GM19328 (cell line): Measurements from ENCODE around the gene CABP7.
"Not testable (repeated sequence)": the region's sequence is repeated elsewhere in the genome, so short reads cannot be mapped to it uniquely, and the experiment has no call there.

Experiments used
- ATAC-seq: cut with Tn5 transposase; IDR thresholded peaks from one replicate; pipeline ENCODE4 v1.9.1; 2021; ENCODE audit warnings: mild to moderate bottlenecking, moderate library complexity; ENCODE audit not compliant: unreplicated experiment

CABP7 gene

DNA sequence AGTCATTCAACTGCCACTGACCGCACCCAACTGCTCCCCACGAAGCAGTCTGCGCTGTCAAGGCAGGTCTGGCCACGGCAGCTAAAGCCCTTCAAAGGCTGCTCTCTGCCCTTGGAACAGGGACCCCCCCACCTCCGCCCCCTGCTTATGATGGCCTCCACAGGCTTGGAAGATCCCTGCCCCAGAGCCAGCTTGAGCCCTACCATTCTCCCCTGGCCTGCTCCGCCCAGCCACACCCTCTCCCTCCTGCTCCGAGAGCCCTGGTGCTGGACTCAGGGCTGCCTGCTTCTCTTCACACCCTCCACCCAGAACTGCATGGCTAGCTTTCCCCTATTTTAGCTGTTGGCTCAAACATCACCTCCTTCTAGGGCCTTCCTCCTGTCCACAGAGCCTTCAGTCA is 28.0 kb downstream of the CABP7 start:
- ATAC-seq = no peak

DNA sequence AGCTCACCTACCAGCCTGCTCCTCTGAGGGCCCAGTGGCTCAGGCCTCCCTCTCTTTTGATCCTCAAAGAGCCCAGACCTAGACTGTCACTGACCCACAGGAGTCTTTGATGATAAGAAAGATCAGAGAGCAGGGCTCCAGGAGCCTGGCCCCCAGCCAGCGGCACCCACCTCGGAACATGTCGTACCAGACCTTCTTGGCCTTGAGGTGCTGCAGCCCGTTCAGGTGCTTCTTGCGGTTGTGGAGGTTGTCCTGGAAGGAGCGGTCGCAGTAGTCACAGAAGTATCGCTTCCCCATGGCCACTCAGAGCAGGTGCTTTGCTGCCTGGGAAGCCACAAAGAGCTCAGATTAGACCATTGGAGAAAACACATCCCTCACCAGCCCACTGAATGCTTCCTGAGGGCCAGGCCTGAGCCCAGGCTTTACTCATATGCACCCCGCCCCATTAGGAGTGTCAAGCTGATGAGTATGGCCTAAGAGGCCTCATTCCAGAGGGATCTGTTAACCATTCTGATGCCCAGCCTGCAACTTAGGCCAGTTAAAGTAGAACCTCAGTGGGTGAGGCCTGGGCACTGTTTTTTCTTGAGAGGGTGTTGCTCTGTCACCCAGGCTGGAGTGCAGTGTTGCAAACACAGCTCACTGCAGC is 28.6 kb downstream of the CABP7 start:
- ATAC-seq = no peak

DNA sequence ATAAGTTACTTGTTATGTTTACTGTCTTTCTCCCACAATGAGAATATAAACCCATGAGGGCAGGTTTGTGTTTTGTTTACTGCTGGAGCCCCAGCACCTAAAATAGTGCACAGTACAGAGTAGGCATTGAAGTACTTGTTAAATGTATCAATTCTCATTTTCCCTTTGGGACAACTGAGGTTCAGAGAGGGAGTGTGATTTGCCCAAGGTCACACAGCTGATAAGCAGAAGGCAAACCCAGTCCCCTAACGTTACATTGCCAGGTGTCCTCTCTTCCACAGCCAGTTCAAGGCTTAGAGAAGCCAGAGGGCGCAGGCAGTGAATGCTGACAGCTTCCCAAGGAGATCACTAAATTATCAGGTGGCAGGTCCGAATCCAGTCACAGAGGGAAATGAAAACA is 30.2 kb downstream of the CABP7 start:
- no peak for ATAC-seq

DNA sequence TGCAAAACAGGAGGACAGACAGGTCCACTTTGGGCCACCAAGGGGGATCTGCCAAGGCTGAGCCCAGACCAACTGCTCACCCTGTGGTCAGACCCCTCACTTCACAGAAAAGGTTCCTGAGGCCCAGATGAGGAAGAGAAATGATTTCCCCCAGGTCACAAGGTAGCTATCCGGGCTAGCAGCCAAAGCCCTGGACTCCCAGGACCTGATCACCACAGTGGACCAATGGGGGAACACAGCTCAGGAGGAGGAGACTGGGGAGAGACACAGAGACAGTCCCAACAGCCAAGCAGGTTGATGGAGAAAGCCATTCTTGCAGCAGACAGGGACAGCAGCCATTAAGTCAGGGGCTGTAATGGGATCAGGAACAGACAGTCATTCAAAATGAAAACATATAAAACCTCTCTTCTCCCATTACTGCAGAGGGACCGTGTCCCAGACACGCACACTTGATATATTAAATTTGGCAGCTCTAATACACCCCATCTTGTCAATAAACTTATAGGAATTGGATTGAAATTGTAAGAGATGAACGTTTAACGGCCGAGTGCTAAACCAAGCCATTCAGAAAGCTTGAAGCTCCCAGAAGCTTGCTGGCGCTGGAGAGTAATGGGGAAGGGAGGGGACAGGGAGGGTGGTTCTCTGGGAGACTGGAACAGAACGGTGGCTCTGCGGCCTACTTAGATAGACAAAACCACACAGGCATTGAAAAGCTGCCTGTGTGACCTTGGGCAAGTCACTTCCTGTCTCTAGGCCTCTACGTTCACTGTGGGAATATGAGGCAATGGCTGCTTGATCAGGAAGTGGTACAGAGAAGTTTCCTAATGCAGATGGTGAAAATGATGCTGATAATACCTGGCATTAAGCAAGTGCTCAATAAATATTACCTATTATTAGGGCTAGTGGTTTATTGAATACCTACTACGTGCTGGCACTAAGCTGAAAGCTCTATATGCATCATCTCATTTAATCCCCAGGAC is 31.0 kb downstream of the CABP7 start:
- no peak for ATAC-seq

DNA sequence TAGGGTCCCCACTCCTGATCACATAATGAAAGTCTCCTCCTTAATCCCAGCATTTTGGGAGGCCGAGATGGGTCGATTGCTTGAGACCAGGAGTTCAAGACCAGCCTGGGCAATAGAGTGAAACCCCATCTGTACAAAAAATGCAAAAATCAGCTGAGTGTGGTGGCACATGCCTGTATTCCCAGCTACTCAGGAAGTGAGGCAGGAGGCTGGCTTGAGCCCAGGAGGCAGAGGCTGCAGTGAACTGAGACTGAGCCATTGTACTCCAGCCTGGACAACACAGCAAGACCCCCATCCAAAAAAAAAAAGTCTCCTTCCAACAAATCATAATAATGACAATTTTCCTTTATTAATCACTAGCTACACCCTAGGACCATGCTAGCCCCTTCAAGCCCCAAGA is 31.9 kb downstream of the CABP7 start:
- no peak for ATAC-seq

DNA sequence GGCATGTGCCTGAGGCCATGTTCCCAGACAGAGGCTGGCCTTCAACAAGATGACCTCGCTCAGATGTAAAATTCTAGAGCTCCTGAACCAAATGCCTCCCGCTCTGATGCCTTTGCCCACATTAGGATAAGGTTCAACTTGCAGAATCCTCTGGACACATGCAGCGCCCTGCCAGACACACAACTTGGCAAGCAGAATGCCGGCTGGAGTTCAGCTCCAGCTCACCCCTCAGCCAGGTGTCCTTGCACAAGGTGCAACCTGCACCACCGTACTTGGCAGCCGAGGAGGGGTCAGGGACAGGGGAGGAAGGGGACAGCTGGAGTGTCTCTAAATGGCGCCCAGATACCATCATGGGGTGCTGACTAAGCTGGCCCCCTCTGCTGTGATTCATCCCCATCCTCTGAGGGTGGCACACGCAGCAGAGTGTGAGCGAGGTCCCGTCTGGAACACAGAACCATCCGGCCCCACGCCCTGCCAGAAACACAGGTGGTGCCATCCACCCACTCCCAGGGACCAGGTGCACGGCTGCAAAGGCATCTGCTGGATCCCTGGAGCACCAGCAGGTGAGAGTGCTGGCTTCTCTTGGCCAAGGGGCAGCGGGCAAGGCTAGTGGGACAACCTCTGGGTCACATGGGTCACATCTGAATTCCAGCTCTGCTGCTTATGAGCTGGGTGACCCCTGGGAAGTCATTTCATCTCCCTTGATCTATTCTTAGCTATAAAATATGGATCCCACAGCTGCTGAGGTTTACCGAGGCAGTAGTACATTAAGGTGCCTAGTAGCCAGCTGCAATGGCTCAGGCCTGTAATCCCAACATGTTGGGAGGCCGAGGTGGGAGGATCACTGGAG is 34.2 kb downstream of the CABP7 start:
- ATAC-seq = no peak

DNA sequence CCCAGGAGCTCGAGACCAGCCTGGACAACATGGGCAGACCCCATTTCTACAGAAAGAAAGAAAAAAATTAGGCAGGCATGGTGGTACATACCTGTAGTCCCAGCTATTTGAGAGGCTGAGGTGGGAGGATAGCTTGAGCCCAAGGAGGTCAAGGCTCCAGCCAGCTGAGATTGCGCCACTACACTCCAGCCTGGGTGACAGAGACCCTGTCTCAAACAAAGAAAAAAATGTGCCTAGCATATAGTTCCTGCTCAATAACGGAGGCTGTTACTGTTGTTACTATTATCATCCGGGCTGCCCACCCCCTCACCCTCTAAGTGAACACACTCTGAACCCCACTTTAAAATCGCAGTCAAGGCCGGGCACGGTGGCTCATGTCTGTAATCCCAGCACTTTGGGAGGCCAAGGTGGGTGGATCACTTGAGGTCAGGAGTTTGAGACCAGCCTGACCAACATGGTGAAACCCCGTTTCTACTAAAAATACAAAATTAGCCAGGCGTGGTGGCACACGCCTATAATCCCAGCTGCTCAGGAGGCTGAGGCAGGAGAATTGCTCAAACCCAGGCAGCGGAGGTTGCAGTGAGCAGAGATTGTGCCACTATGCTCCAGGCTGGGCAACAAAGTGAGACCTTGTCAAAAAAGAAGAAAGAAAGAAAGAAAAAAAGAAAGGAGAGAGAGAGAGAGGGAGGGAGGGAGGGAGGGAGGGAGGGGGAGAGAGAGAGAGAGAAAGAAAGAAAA is 35.0 kb downstream of the CABP7 start:
- not testable (repeated sequence) for ATAC-seq

DNA sequence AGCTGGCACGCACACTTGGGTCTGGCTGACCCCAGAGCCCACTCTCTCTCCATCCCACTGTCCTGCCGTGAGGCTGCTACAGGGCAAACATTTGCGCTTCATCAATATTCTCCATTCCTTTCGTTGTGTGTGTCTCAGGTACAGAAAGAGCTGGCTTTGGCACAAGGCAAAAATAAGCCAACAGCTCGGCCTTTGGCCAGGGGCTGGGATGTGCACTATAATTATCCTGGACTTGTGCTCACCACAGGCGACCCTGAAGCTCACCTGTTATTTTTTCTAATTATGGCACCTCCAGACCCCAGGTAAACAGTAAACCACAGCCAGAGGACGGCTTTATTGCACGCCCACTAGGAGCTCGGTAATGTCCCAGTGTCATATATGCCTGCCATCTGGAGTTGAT is 36.1 kb downstream of the CABP7 start:
- no peak for ATAC-seq

DNA sequence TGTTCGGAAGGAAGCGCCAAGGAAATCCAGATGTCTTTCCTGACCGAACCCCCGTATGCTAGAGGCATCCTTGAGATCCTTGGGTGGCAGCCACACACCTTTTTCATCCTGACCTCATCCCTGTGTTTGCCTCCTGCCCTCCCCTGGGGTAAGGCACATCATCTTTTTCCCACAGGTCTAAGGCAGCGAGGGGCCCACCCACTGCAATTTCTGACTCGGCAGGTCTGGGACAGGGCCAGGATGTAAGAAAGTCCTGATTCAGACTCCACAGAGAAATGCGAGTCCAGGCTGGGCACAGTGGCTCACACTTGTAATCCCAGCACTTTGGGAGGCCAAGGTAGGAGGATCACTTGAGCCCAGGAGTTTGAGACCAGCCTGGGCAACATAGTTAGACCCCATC is 36.5 kb downstream of the CABP7 start:
- no peak for ATAC-seq

DNA sequence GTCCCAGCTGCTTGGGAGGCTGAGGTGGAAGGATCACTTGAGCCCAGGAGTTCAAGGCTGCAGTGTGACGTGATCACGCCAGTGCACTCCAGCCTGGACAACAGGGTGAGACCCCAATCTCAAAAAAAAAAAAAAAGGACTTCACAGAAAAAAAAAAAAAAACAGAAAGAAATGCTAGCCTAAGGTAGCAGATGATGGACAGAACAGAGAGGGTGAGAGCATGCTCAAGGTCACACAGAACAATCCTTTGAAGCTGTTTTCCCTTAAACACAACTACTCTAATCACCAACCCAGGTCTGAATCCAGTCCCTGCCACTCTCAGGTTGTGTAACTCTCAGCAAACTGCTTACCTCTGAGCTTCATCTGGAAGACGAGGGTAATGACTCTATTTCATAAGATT is 37.3 kb downstream of the CABP7 start:
- no peak for ATAC-seq

DNA sequence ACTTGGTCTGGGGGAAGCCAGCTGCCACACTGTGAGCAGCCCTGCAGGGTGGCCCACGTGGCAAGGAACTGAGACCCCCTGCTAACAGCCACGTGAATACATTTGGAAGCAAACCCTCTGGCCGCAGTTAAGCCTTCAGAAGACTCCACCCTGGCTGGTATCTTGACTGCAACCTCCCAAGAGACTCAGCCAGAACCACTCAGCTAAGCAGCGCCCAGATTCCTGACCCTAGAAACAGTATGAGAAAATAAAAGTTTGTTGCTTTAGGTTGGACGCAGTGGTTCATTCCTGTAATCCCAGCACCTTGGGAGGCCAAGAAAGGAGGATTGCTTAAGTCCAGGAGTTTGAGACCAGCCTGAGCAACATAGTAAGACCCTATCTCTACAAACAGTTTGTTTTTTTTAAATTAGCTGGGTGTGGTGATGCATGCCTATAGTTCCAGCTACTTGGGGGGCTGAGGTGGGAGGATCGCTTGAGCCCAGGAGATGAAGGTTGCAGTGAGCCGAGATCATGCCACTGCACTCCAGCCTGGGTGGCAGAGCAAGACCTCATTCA is 38.3 kb downstream of the CABP7 start:
- no peak for ATAC-seq

DNA sequence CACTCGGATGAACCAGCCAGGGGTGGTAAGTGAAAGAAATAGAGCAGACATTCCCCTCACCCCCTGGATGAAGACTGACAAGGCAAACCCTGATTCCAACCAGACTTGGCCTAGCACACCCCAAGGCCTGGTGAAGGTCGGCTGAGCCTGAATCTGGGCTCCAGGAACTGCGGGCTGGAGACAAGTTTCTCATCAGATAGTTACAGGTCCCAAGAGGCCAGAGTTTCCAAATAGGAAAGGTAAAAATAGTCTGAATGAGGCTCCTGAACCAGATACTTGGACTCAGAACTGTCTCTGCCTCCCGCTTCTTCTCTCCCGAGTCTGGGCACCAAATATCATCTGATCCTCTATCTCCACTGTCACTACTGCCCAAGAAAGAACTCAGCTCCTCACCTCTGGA is 39.2 kb downstream of the CABP7 start:
- ATAC-seq = no peak

DNA sequence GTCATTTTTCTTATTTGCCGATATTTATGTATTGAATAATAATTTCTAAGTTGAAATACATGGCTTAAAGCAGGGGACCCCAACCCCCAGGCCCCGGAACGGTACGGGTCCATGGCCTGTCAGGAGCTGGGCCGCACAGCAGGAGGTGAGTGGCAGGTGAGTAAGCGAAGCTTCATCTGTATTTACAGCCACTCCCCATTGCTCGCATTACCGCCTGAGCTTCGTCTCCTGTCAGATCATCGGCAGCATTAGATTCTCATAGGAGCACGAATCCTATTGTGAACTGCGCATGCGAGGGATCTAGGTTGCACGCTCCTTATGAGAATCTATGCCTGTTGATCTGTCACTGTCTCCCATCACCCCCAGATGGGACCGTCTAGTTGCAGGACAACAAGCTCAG is 42.5 kb downstream of the CABP7 start:
- no peak for ATAC-seq

DNA sequence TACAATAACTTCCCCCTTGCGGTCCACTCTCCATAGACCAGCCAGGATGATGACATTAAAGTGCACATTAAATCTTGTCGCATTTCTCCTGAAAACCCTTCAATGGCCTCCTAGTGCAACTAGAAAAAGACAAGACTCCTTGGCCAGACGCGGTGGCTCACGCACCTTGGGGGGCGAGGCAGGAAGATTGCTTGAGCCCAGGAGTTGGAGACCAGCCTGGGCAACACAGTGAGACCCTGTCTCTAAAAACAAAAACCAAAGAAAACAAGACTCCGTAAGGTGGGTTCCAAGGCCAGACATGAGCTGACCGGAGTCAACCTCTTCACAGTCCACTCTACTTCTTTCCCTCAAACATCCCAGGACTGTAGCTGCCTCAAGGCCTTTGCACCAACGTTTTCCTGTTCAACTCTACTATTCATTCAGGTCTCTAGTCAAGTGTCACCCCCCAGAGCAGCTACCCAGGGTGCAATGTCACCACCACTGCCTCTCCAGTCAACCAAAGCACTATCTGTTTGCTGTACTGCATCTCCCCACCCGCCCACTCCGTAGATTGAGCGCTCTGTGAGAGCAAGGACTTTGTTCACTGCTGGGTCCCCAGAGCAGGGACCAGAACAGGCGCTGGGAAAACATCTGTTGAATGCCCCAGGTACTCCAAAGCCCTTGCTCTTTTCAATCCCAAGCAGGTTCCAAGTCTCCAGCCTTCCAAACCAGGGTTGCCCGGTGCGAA is 46.3 kb downstream of the CABP7 start:
- no peak for ATAC-seq

DNA sequence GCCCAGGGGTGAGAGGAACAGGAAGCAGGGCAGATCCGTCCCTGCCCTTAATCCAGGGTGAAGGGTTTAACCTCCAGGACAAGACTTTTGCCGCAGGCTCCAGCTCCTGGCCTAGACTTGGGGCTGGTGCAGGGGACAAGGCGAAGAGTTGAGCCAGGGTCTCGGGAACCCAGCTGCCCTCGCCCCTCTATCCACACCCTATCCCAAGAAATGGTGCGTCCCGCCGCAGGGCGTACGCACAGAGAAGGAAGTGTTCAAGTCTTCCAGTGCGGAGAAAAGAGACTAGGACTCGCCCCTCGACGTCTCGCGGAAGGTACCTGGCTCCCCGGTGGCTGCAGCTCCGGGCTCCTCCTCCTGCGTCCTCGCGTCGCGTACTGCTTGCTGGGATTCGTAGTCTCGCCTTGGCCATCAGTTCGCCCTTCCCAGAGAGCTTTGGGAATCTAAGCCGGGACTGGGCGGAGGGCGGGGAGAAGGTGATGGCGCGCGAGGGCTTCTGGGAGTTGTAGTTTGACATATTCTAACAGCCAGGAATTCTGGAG is 46.9 kb downstream of the CABP7 start, which contains the start of gene ZMAT5:
Gene ZMAT5, minus strand, starts transcription at position 376 of the 539 bp plus-strand sequence. CDS start 18,463 bp downstream, outside the sequence.
- ATAC-seq = peak; percentile 86

DNA sequence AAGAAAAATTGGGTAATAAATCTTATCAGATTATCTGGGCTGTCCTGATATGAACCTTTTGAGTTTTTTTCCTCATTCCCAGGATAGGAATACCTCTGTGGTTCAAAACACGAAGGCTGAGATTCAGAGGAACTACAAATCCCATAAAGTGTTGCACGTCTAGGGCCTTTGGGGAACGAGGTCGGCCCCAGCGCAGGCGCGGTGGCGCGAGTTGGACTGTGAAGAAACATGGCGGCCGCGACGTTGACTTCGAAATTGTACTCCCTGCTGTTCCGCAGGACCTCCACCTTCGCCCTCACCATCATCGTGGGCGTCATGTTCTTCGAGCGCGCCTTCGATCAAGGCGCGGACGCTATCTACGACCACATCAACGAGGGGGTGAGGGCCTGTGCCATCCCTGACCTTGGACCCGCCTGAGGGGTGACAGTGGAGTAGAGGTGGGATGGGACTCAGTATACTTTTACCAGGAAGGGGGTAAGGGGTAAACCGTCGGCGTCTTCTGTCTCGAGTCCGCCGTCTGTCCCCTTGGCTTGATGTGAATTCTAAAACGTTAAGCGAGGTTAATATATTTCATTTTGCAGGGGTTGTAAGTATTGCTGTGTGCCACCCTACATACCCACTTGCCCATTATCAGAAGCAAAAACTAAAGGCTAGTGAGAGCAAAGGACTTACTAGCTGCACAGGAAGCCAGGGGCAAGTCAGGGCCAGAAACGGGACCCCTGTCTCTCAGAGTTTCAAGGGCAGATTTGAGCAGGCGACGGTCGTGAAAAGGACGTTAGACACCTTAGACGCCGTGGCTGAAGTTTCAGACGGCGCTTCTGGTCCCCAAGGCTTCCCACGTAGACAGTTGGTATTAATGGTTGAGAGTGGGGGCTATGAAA is 47.6 kb downstream of the CABP7 start, which contains the start of gene UQCR10:
Gene UQCR10, plus strand, starts transcription at position 199 of the 881 bp plus-strand sequence. Its CDS starts 30 bp downstream, at position 229.
- peak; percentile 57 for ATAC-seq

DNA sequence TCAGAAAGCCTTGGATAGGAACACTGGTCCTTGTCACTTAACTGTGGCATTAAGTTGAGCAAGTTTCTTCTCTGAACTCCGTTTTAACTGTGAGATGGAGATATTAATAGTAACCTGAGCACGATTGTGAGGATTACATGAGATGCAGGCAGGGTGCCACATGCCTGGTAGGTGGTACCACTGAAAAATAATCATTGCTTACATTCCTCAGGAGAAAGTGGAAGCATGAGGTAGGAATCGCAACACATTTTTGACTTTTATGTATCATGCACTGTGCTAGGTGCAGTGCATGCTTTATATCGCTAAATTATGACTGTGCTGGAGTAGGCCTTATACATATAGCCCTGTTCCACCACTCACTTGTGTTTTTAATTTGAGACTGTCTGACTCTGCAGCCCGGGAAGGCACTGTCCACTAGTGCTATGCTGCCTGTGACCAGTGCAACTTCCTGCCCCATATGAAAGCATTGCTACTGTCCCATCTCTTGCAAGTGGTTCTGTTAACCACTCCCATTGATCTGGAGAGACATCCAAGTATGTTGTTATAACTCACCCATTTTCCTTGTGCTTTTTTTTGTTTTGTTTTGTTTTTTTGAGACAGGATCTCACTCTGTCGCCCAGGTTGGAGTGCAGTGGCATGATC is 48.4 kb downstream of the CABP7 start:
- no peak for ATAC-seq
